Epithelial cell of esophagus (primary cell): ENCODE results near the gene UNC5C.

Experiments
- DNase-seq: peaks from one replicate; pipeline ENCODE4 v3.0.0; 2010; ENCODE audit warnings: low read depth
- H3K4me3 ChIP-seq: 2 replicates; pipeline ENCODE4 v1.5.1; 2011; ENCODE audit warnings: mild to moderate bottlenecking, low read length, control low read depth
- CTCF ChIP-seq: IDR thresholded peaks from 2 replicates; pipeline ENCODE4 v1.5.1; 2011; ENCODE audit warnings: low read depth, mild to moderate bottlenecking, low read length, control low read depth, inconsistent platforms; ENCODE audit not compliant: insufficient read depth; ENCODE audit errors: missing control alignments

The UNC5C gene

DNA sequence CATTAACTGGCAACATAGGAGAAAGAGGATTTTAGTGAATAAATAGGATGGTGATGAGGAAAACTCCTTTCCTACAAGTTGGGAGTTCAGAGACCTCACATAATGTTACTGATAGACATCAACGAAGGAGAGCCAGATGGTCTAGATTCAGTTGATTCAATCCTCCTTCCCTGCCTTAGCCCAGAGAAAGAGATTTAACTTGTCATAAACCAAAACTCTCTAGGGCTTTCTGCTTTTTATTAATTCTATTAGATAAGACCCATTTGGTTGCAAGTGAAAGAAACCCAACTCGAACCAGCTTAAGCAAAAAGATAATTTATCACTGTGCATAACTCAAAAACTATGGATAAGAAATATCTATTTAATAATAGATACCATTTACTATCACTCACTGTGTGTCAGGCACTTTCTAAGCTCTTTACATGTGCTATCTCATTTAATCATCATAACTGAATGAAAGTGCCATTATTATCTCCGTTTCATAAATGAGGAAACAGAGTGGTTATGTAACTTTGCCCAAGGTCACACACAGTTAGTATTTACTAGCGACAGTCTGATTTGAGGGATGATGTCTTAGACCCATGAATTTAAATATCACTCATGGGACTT, 4.3 kb upstream of the UNC5C start:
- no peak for TF ChIP-seq CTCF
- no peak for DNase-seq
- no peak overlapping the region for H3K4me3 ChIP-seq

- no peak for TF ChIP-seq CTCF
- H3K4me3 ChIP-seq, result no peak overlapping the region
- no peak for DNase-seq
These were observed 2.9 kb upstream of the UNC5C start for GRCh38 chr4:95551653-95552052.

GRCh38 chr4:95550115-95550987, 1.6 kb upstream of the UNC5C start:
- no peak for TF ChIP-seq CTCF
- DNase-seq, result no peak
- peak overlapping the region; percentile 38 for H3K4me3 ChIP-seq

DNA sequence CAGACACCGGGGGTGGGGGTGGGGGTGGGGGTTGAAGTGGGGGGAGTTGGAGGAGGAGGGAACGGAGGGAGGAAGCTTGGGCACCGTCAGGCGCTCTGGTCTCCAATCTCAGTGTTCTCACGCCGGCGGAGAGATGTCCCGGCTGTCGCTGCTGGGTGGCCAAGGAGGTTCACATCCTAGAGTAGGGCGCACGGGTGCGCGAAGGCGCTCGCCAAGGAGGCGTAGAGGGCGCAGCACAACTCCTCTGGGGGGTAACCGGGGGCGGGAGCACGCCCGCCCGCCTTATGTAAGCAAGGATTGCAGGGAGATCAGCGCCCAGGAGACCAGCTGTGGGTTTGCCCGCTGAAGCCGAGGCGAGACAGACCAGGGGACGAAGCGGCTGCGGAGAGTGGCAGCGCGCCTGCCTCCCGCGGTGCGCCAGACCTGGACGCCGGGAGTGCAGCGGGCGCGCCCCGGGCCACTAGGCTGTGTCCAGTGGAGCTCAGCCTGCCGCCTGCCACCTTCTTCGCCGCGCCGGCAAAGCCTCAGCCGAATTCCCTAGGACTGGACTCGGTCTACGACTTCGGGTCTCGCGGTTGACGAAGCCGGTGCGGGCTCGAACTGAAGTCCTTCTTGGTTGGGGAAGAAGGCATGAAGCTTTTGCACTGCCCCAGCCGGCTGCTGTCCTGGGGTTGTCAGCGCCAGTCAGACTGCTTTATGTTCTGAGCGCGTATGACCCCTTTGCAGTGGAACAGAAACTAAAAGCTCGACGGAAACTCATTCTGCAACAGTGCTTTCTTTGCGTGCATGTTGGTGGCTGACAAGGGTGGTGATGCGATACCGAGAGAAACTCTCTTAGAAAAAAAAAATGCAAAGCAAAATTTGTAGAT, 707 bp upstream of the UNC5C start:
- no peak for TF ChIP-seq CTCF
- peak; percentile 35 for DNase-seq
- peak overlapping the region; percentile 38 for H3K4me3 ChIP-seq

GRCh38 chr4:95547715-95548471, 880 bp downstream of the UNC5C start:
- TF ChIP-seq CTCF, result no peak
- H3K4me3 ChIP-seq, result peak overlapping the region; percentile 29
- peak; percentile 29 for DNase-seq
